GM21515 (cell line): ENCODE data around the gene PTPRN2.

ENCODE experiments used
- ATAC-seq: cut with Tn5 transposase; IDR thresholded peaks from one replicate; pipeline ENCODE4 v1.9.1; 2021; ENCODE audit not compliant: unreplicated experiment

Gene PTPRN2

DNA sequence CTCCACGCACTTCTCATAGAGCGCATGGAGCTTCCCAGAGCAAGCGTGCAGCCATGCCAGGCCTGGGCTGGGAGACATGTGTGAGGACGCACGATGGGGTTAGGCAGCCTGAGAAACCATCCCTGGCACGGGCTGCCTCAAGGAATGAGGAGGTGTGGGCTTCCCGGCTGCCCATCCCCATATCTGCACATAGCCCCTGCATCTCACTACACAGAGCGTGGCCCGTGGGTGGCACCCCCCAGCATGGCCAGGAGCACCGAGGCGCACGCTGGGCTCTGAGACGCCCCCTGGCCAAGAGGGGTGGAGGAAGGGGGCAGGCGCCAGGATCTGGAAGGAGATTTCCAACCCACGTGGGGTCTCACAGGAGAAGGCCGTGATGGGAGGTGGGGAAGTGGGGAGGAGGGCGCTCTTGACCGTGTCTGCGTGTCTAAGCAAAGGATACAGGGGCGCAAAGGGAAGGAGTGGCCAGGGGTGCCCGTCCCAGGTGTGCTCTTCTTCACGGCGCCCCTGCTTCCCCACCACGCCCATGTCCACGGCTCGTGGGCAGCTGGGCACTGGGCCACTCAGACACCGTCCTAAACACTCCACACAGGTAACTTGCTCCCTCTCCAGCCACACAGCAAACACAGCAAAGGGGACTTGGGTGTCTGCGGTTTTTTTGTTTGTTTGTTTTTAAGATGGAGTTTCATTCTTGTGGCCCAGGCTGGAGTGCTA is 340.5 kb downstream of the PTPRN2 start:
- ATAC-seq, result no peak

DNA sequence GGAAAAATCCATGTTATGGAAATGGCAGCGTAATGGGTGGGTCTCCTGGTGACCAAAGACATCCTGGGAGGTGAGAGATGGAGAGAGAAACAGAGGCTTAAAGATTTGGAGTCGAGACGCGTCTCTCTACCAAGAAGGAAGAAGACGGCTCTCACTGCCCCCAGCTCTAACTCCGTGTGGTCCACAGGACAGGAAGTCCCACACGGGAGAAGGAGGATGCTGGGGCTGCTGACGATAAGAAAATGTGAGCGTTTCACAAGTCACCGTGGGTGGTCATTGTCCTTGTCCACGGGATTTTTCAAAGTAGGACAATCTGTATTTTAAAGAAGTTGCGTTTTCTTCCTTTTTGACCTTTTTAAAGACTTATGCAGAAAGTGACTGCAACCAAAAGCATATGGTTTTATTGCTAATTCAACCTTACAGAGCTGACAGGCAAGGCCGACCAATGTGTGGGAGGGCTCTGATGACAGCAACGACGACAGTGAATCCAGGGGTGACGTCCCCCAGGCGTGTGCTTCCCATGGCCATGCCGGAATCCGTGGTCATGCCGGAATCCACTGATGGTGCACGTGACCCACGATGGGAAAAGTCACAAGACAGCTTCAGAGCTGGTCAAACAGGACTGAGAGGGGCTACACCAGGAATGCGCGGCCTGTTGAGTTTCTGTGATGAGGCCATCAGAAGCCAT is 341.2 kb downstream of the PTPRN2 start:
- ATAC-seq, result no peak

DNA sequence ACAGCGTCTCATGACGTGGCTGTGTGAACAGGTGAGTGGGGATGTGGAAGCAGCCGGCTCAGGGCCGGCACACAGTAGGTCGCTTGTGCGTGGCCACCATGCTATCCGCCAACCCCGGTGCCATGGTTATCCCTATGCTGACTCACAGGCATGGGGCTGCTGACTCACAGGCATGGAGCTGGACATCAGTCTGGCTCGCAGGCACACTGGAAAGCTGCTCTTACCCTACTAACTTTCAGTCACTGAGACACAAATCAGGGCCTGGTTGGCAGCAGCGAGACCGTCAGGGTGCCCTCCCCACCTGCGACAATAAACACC is 341.9 kb downstream of the PTPRN2 start:
- no peak for ATAC-seq

DNA sequence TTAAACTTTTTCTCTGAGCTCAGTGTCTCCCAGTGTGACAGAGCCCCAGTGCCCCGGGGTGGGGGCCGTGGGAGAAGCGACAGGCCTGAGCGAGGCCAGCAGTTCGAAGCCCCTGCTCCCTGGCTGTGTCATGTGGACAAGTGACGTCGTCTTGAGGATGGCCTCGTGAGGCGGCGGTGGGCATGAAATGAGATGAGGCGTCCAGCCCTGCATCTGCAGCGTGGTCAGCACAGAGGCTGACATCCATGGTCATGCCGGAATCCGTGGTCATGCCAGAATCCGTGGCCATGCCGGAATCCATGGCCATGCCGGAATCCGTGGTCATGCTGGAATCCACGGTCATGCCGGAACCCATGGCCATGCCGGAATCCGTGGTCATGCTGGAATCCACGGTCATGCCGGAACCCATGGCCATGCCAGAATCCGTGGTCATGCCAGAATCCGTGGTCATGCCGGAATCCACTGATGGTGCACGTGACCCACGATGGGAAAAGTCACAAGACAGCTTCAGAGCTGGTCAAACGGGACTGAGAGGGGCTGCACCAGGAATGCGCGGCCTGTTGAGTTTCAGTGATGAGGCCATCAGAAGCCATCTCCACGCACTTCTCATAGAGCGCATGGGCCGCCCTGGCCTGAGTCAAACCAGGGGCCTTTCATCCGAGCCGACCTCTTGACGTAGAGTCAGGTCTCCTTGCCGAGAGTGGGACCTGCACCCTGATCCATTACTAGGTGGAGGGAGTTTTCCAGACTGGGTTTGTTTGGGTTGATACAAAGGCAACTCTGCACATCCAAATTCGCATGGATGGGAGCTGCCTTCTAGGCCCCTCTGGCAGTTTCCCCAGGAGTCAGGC is 342.5 kb downstream of the PTPRN2 start:
- ATAC-seq, result no peak

DNA sequence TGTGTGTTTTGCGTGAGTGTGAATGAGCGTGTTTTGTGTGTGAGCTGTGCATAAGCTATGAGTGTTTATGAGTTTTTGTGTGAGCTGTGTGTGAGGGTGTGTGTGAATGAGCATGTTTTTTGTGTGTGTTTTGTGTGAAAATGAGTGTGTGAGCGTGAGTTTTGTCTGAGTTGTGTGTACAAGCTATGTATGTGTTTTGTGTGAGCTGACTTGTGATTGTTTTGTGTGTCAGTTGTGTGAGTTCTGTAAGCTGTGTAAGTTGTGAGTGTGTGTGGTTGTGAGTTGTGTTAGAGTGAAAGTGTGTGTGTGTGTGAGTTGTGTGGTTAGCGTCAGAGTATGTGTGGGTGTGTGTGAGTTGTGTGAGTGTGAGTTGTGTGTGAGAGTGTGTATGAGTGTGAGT is 343.2 kb downstream of the PTPRN2 start:
- ATAC-seq, result no peak

DNA sequence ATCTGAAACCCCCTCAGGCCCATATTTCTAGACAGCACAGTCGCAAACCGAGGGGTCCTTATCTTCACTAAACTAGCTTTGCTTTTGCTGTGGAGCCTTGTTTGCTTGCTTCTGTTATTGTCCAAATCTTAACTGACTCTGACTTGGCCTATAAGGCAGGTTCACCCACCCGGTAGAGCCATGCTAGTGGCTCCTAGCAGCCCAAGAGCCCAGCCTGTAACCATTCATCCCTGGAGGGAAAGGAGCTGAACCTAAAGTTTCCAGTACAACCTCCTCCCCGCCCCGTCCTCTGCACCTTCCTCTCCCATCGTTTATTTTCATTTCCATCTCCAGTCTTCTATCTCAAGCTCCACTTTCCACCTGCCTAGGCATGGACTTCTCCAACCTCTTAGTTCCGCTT is 345.7 kb downstream of the PTPRN2 start:
- no peak for ATAC-seq

DNA sequence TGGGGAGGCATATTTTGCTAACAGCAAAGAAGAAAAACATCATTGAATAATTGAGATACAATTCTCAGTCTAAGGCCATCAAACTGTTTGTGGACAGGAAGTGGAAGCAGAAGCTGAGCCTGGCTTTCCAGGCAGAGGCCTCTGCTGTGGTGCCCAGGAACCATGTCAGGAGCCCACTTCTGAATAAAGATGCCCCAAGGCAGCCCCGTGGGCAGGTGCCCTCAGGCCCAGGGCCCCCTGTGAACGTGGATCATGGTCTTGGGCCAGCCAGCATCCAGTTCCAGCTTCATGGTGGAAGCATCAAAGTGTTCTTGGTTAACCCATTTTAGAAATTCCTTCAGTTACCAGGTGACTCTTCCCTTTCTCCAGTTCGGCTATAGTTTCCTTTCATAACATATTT is 346.8 kb downstream of the PTPRN2 start:
- no peak for ATAC-seq

DNA sequence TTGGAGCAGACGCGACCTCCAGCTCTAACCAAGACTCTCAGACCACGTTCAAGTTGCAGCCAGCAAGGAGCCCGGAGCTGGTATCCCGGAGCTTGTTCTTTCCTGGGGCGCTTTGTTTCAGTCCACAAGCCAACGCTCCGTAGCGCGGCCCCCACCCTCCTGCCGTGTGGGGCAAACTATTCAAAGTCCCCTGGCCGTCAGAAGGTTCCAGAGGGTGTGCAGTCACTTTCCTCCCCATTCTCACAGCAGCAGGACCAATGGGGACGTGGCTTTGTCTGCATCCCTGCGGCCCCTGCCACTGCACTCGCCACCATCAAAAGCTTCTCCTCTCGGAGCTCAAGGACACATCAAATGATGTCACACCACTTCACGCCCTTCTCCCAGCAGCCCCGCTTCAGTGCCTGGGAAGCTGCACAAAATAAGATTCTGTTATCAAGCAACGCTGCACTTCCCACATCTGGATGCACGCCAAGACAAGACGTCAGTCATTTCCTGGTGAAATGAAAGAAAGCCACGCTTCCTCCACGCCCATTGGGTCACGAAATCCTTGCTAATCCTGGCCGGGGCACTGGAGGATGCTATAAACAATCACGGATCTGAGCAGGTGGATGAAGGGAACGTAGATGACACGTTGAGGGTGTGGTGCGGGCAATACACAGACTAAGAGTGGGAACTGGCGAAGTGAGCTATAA is 348.2 kb downstream of the PTPRN2 start:
- ATAC-seq, result no peak

DNA sequence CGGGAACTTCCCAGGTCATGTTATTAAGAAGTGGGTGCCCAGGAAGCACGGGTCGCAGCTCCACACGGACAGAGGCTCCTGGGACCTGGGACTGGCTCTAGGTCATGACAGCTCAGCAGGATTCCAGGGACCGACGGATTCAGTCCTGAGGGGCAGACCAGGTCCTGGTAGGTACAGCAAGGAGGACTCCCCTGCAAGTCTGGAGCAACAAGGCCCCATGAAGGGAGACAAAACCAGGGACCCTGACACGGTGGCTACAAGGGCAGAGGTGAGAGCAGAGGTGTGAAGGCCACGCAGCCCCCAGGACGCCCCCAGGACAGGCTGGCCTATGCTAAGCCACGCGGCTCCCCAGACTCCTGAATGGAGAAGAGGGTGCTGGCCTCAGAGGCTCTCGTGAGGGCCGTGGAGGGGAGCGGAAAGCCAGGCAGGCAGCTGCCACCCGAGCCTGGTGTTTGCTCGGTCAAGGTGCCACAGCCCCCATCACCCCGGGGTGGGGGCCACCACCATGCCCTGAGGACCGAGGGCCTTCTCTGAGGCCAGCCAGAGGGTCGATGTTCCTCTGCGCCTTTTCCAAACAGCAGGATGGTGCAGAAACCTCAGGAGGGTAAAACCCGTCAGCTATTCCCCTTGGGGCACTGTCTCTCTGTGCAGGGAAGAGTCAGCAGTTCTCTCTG is 348.9 kb downstream of the PTPRN2 start:
- no peak for ATAC-seq

DNA sequence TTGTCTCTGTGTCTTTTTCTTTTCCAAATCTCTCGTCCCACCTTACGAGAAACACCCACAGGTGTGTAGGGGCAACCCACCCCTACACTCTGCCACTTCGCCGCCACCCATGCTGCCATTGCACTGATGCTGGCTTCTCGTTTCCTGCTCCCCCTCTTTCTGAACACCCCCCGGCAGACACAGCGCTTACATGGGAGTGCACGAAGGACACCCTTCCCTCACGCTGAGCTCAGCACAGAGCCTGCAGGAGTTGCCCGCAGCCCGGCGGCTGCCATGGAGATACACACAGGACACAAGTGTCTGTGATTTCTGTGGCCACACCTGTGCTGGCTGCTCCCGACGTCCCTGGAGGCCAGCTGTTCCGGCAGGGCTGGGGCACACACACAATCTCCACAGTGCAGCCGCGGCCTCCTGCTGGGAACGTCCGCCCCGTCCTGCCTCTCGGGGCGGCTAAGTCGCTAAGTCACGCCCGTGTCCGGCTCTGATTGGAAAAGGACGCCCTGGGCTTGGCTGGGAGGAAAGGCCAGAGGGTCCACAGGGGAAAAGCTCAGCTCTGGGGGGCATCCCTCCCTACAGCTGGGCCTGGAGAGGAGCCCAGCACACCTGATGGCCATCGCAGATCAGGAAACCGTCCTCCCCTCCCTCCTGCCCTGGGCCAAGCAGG is 349.8 kb downstream of the PTPRN2 start:
- no peak for ATAC-seq

DNA sequence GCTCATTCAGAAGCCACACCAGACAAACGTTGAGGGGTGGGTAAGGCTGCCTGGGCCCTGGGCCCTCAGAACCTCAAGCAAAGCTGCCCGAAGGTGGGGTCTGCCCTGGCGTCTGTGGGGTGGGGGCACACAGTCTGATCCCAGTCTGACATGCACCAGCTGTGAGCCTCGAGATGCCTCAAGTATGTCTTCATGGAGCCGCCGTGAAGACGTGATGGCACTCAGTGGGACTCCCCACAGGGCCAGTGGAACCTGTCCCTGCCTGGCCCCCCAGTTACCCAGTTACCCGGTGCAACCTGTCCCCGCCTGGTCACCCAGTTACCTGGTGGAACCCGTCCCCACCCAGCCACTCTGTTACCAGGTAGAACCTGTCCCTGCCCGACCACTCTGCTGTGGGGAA is 351.2 kb downstream of the PTPRN2 start:
- no peak for ATAC-seq

DNA sequence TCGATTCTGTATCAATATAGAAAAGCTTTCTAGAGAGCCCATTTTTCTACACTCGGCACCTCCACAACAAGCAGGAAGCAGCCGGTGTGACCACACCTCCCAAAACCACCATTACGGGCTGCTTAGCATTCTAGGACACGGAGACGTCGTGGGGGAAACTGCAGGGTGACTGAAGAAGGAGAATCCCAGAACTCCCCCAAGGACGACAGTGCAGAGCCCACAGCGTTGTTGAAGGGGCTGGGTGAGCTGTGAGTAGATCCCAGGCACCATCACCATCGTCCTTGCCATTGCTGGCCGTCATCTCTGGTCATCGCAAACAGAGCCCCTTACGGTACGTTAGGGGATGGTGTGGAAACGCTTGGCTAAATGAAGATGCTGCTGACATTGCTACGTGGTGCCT is 351.8 kb downstream of the PTPRN2 start:
- ATAC-seq, result no peak

DNA sequence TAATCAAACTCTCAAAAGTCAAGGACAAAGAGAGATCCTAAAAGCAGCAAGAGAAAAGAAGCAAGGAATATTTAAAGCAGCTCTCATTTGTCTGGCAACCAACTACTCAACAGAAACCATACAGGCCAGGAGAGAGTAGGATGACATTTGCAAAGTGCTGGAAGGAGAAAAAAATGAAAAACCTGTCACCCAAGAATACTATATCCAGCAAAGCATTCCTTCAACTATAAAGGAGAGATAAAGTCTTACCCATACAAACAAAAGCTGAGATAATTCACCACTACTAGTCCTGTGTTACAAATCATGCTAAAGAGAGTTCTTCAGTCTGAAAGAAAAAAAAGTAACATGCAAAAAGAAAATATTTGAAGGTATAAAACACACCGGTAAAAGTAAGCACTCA is 357.7 kb downstream of the PTPRN2 start:
- no peak for ATAC-seq

DNA sequence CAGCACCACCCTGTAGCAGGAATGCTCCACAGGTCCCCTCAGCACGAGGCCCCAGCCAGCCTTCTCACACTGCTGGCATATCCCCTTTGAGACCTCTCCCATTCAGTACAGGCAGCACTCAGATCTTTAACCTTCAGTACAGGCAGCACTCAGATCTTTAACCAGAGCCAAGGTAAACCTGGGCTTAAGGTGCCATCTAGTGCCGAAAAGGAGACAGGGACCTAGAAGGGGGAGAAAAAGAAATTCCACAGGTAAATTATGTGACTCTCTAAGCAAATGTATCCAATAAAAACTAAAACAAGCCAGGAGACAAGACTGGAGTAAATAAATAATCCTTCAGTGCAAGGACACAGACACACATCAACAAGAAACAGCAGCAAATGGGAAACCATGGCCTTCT is 358.6 kb downstream of the PTPRN2 start:
- no peak for ATAC-seq

DNA sequence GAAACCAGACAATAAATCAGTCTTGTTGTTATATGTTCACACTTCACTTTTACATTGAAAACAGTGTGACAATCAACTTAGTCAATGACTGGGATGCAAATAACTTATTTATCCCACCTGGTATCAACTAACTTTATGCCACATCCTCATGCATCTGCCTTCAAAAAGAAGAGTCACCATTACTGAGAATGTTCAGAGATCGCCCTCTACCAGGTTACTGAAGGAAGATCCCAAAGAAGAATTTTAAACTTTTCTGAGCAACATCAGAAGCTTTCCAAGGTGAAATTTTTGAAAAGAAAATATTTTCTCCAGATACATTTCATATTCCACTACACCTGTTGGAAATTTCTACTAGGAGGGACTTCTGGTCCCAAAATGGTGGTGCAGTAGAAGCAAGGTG is 359.5 kb downstream of the PTPRN2 start:
- no peak for ATAC-seq

DNA sequence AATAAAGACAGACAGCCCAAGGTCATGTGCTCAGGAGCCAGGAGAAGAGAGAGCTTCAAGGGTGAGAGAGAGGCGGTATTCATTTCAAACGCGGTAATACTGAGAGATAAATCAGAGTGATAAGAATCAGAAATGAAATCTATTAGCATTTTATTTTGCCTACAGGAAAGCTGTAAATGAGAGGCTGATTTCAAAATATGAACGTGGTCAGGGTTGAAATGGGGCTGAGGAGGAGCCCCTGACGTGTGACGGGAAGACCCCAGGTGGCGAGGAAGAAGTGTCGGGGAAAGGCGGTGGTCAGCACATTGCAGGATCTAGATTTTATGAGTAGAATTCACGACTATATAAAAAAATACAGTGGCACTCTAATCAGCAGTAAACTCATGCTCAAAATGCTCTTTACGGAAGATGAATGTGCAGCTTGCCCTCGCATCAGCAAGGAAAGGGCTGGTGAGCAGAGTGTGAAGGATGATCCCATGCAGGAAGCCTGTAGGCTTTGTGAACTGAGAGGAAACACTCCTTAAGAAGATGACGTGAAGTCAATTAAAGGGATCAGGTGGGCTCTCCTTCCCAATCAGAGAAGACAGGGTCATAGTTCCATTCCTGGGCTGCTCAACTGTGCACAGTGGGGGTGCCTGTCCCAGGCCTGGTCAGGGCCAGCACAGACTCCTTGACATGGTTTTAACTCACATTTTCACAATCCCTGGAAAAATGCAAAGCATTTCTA is 360.2 kb downstream of the PTPRN2 start:
- no peak for ATAC-seq

DNA sequence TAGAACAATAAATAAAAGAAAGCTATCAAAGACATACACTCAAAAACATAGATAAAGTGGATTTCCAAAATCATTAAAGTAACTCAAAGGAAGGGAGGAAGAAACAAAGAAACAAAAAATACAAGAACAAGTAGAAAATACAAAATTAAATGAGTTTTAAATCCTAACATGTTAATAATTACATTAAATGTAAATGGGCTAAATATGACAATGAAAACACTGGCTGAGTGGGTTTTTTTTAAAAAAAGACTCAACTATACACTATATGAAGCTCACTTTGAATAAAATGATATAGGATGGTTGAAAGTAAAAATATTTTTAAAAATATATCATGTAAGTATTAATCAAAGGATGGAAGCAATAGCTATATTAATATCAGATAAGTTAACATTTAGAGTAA is 371.4 kb downstream of the PTPRN2 start:
- ATAC-seq, result no peak

DNA sequence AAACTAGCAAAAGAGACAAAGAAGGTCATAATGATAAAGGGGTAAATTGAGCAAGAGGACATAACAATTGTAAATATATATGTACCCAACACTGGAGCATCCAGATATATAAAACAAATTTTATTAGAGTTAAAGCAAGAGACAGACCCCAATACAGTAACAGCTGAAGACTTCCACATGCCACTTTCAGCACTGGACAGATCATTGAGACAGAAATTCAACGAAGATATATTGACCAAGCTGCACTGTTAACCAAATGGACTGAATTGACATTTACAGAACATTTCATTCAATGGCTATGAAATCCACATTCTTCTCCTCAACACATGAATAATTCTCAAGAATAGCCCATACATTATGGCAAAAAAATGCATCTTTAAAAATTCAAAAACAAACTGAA is 378.2 kb downstream of the PTPRN2 start:
- ATAC-seq, result no peak

DNA sequence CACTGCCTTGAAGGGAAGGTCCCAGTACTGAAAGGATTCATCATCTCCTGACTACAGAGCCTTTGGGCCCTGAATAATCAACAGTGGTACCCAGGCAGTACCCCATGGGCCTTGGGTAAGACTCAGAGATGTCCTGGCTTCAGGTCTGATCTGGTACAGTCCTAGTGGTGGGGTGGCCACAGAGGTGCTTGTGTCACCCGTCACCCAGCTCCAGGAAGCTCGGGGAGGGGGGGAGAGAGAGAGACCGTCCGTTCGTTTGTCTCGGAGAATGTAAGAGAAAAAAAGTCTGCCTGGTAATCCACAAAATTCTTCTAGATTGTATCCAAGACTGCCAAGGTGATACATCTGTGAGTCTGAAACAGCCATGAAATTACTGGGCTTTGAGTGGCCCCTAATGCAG is 381.3 kb downstream of the PTPRN2 start:
- no peak for ATAC-seq

DNA sequence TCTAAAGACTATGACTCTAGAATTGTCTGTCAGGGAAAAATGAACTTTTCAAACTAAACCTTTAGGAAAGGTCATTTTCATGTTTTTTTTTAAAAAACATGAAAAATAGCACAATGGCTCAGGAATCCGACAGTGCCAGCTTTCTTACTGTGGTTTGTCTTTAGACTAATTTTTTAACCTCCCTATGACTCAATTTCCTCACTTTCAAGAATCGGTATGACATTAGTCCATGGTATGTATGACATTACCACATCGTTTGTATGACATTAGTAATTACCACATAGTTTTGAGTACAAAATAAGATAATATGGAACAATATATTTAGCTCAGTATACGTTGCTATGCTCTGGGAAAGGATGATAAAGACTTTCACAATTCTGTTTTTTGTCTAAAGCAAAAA is 383.2 kb downstream of the PTPRN2 start:
- ATAC-seq, result no peak
